GM12872 (cell line): Measurements from ENCODE around the gene FOXF1.

Experiments used
- TF ChIP-seq, protein P1 (sequence below): IDR thresholded peaks from 3 replicates; pipeline ENCODE4 v1.5.1; 2011; ENCODE audit warnings: low read depth, mild to moderate bottlenecking, low read length, moderate library complexity; ENCODE audit not compliant: insufficient read depth

FOXF1 gene

GRCh38 chr16:86522634-86523033 lies 12.3 kb downstream of the FOXF1 start:
- TF ChIP-seq, protein P1, sequence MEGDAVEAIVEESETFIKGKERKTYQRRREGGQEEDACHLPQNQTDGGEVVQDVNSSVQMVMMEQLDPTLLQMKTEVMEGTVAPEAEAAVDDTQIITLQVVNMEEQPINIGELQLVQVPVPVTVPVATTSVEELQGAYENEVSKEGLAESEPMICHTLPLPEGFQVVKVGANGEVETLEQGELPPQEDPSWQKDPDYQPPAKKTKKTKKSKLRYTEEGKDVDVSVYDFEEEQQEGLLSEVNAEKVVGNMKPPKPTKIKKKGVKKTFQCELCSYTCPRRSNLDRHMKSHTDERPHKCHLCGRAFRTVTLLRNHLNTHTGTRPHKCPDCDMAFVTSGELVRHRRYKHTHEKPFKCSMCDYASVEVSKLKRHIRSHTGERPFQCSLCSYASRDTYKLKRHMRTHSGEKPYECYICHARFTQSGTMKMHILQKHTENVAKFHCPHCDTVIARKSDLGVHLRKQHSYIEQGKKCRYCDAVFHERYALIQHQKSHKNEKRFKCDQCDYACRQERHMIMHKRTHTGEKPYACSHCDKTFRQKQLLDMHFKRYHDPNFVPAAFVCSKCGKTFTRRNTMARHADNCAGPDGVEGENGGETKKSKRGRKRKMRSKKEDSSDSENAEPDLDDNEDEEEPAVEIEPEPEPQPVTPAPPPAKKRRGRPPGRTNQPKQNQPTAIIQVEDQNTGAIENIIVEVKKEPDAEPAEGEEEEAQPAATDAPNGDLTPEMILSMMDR: no peak

DNA sequence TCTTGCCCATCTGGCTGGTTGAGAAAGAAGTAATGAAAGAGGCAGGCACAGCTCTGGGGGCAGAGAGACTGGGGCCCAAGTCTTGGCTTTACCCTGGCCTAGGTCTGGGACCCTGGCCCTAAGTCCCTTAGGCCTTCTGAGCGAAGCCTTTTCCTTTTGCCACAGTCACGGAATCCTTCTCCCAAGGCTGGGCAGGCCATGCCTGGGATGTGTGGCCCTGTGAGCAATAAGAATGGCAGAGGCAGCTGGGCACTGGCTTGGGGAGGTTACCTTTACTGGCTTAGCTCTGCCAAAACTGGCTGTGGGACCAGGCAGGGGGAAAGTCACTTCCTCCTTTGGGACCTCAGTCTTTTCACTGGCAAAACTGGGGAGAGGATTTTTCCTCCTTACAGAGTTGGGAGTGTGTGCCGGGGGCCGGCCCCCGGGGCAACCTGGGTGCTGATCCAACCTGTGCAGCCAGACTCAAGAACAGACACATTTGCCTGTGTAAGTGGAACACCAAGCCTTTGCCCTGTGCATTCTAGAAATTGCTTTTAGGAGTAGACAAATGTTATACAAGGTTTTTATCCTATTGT lies 12.9 kb downstream of the FOXF1 start:
- TF ChIP-seq, protein P1: no peak

GRCh38 chr16:86524029-86524428 lies 13.7 kb downstream of the FOXF1 start:
- TF ChIP-seq, protein P1: no peak

DNA sequence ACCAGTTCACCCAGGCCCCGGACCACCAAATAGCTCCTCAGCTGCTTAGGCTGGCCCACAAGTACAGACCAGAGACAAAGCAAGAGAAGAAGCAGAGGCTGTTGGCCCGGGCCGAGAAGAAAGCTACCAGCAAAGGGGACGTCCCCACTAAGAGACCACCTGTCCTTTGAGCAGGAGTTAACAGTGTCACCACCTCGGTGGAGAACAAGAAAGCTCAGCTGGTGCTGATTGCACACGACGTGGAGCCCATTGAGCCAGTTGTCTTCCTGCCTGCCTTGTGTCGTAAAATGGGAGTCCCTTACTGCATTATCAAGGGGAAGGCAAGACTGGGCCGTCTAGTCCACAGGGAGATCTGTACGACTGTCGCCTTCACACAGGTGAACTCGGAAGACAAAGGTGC lies 15.4 kb downstream of the FOXF1 start:
- TF ChIP-seq, protein P1: no peak

DNA sequence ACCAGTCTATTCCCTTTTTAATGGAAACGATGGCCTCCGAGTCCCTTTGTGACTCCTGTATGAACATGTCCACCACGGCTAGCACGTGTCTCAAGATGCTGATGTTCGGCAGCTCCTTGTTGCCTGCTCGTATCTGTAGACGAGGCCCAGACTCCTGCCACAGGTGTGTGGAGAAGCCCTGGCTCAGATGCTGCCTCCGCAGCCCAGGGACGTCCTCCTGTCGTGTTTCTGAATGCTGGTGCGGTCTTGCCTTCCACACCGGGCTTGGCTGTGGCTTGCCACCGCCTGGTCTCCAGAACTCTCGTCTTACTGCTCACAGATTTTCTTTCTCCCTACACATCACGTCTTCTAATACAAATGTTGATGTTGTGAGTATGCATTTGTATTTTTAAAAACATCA lies 17.0 kb downstream of the FOXF1 start:
- TF ChIP-seq, protein P1: no peak

DNA sequence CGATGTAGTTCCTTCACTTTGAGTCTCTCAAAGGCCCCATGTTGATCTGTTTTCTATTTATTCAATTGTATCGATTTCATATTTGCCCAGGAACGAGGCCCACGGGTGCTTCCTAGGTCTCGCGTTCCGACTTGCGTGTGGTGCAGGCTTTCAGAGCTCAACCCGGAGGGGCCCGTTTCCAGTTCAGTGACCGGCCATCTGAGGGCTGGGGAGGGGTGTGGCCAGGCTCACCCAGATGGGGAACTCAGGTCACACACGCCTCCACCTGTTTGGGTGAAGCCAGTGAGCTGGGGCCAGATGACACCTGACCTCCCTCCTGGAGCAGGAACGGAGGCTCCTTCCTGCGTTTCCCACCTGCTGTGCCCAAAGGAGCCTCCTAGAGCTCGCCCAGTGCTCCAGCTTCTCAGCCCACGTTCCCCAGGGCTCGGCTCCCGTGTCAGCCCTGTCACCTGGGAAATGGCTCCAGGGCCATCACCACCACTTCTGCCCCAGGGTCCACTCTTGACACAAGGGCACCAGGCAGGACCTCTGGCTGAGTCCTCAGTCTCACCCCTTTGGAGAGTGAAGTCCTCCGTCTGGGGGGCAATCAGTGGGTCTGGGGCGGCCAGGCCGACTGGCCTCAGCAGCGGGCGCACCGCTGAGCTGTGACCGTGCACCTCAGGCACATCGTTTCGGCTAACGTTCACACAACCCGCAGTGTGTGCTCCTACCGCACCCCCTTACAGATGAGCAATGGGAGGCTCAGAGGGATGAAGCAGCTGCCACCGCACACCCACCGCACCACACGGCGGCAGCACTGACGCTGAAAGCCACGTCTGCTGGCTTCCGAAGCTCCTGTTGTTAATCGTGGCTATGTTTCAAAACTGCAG lies 18.0 kb downstream of the FOXF1 start:
- TF ChIP-seq, protein P1: no peak

DNA sequence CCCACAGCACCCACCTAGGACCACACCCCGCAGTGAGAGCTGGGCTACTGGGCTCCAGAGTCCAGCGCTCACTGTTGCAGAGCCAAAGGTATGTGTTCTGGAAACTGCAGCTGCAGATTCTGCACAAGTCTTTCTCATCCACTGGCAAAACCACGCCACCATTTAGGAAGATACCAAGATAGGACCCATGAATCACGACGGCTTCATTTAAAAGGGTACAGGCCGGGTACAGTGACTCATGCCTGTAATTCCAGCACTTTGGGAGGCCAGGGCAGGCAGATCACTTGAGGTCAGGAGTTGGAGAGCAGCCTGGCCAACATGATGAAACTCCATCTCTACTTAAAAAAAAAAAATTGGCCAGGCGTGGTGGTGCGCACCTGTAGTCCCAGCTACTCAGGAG lies 18.8 kb downstream of the FOXF1 start:
- TF ChIP-seq, protein P1: no peak
